Measurements from ENCODE around the gene RPS6KC1. TPM values are rescaled to one million over a fixed set of nuclear protein-coding genes. Genes with fewer than 3 reads are reported as not detected.
"Not testable (repeated sequence)": the region's sequence is repeated elsewhere in the genome, so short reads cannot be mapped to it uniquely, and the experiment has no call there.

Gene RPS6KC1
- total RNA-seq, 2 experiments from 2014 or later, result 5.4 to 6.1 TPM

- Mint-ChIP-seq H3K27me3 (ENCODE audit: low read depth) (no peaks in the 10 kb centered on the region), H3K36me3 (ENCODE audit: low read depth) (peaks cover 17% of the 10 kb centered on the region), H3K27ac (no peak overlapping the region), H3K4me3 (no peak overlapping the region), H3K9me3 (no peaks in the 10 kb centered on the region), H3K4me1 (ENCODE audit: low read depth) (no peaks in the 10 kb centered on the region)
- intact Hi-C loops (cut with micrococcal nuclease), result no loop called here
- CTCF ChIA-PET, result no interaction called here
- no peak for DNase-seq
Measured at GRCh38 chr1:213171711-213172110, 120.7 kb downstream of the RPS6KC1 start.

GRCh38 chr1:213176341-213176740, 125.3 kb downstream of the RPS6KC1 start:
- CTCF ChIA-PET, result no interaction called here
- H3K36me3 Mint-ChIP-seq (ENCODE audit: low read depth), result peaks cover 33% of the 10 kb centered on the region

GRCh38 chr1:213179784-213180183, 128.7 kb downstream of the RPS6KC1 start:
- peaks cover 5% of the 10 kb centered on the region for H3K9me3 Mint-ChIP-seq

More at GRCh38 chr1:213176341-213176740, 125.3 kb downstream of the RPS6KC1 start:
- H3K27me3 Mint-ChIP-seq (ENCODE audit: low read depth), result no peaks in the 10 kb centered on the region
- no peaks in the 10 kb centered on the region for H3K4me1 Mint-ChIP-seq (ENCODE audit: low read depth)
- no peak overlapping the region for H3K4me3 Mint-ChIP-seq
- intact Hi-C loops (cut with micrococcal nuclease), result no loop called here
- no peaks in the 10 kb centered on the region for H3K9me3 Mint-ChIP-seq
- H3K27ac Mint-ChIP-seq, result no peak overlapping the region
- no peak for DNase-seq

GRCh38 chr1:213180833-213181232, 129.8 kb downstream of the RPS6KC1 start:
- CTCF ChIA-PET, result no interaction called here
- DNase-seq, result no peak
- Mint-ChIP-seq H3K36me3 (ENCODE audit: low read depth) (peaks cover 38% of the 10 kb centered on the region), H3K27ac (no peak overlapping the region), H3K4me1 (ENCODE audit: low read depth) (no peaks in the 10 kb centered on the region), H3K27me3 (ENCODE audit: low read depth) (no peaks in the 10 kb centered on the region), H3K9me3 (peaks cover 11% of the 10 kb centered on the region), H3K4me3 (no peak overlapping the region)
- intact Hi-C loops (cut with micrococcal nuclease), result no loop called here

More at GRCh38 chr1:213179784-213180183, 128.7 kb downstream of the RPS6KC1 start:
- Mint-ChIP-seq H3K4me3 (no peak overlapping the region), H3K27me3 (ENCODE audit: low read depth) (no peaks in the 10 kb centered on the region), H3K36me3 (ENCODE audit: low read depth) (peaks cover 34% of the 10 kb centered on the region), H3K27ac (no peak overlapping the region), H3K4me1 (ENCODE audit: low read depth) (no peaks in the 10 kb centered on the region)
- no peak for DNase-seq
- intact Hi-C loops (cut with micrococcal nuclease), result no loop called here
- CTCF ChIA-PET, result no interaction called here

GRCh38 chr1:213183036-213183672, 132.1 kb downstream of the RPS6KC1 start:
- no peak for DNase-seq
- H3K4me1 Mint-ChIP-seq (ENCODE audit: low read depth), result no peaks in the 10 kb centered on the region
- peaks cover 24% of the 10 kb centered on the region for H3K9me3 Mint-ChIP-seq
- no peak overlapping the region for H3K4me3 Mint-ChIP-seq
- CTCF ChIA-PET, result no interaction called here
- peaks cover 41% of the 10 kb centered on the region for H3K36me3 Mint-ChIP-seq (ENCODE audit: low read depth)
- no peak overlapping the region for H3K27ac Mint-ChIP-seq
- intact Hi-C loops (cut with micrococcal nuclease), result no loop called here
- H3K27me3 Mint-ChIP-seq (ENCODE audit: low read depth), result no peaks in the 10 kb centered on the region

- no peak overlapping the region for H3K27ac Mint-ChIP-seq
- peaks cover 34% of the 10 kb centered on the region for H3K9me3 Mint-ChIP-seq
- DNase-seq, result no peak
- no peaks in the 10 kb centered on the region for H3K27me3 Mint-ChIP-seq (ENCODE audit: low read depth)
- intact Hi-C loops (cut with micrococcal nuclease), result no loop called here
- no peaks in the 10 kb centered on the region for H3K4me1 Mint-ChIP-seq (ENCODE audit: low read depth)
- no peak overlapping the region for H3K4me3 Mint-ChIP-seq
- H3K36me3 Mint-ChIP-seq (ENCODE audit: low read depth), result peaks cover 41% of the 10 kb centered on the region
- CTCF ChIA-PET, result no interaction called here
Measured at GRCh38 chr1:213186168-213186567, 135.1 kb downstream of the RPS6KC1 start.

GRCh38 chr1:213192026-213192425, 141.0 kb downstream of the RPS6KC1 start:
- intact Hi-C loops (cut with micrococcal nuclease), result no loop called here
- Mint-ChIP-seq H3K27me3 (ENCODE audit: low read depth) (no peaks in the 10 kb centered on the region), H3K36me3 (ENCODE audit: low read depth) (peaks cover 50% of the 10 kb centered on the region), H3K4me1 (ENCODE audit: low read depth) (no peaks in the 10 kb centered on the region), H3K9me3 (peaks cover 19% of the 10 kb centered on the region), H3K27ac (no peak overlapping the region), H3K4me3 (no peak overlapping the region)
- CTCF ChIA-PET, result no interaction called here
- no peak for DNase-seq

- CTCF ChIA-PET, result no interaction called here
- Mint-ChIP-seq H3K4me3 (no peak overlapping the region), H3K9me3 (peaks cover 31% of the 10 kb centered on the region), H3K36me3 (ENCODE audit: low read depth) (peaks cover 65% of the 10 kb centered on the region), H3K27me3 (ENCODE audit: low read depth) (no peaks in the 10 kb centered on the region), H3K4me1 (ENCODE audit: low read depth) (no peaks in the 10 kb centered on the region), H3K27ac (no peak overlapping the region)
- DNase-seq, result no peak
- intact Hi-C loops (cut with micrococcal nuclease), result no loop called here
Measured at GRCh38 chr1:213194383-213194782, 143.3 kb downstream of the RPS6KC1 start.

- Mint-ChIP-seq H3K9me3 (peaks cover 28% of the 10 kb centered on the region), H3K27me3 (ENCODE audit: low read depth) (no peaks in the 10 kb centered on the region), H3K36me3 (ENCODE audit: low read depth) (peaks cover 66% of the 10 kb centered on the region), H3K4me1 (ENCODE audit: low read depth) (no peaks in the 10 kb centered on the region), H3K27ac (no peak overlapping the region), H3K4me3 (no peak overlapping the region)
- DNase-seq, result no peak
- intact Hi-C loops (cut with micrococcal nuclease), result no loop called here
- CTCF ChIA-PET, result no interaction called here
Measured at GRCh38 chr1:213194855-213195254, 143.8 kb downstream of the RPS6KC1 start.

GRCh38 chr1:213196328-213197054, 145.4 kb downstream of the RPS6KC1 start:
- H3K27me3 Mint-ChIP-seq (ENCODE audit: low read depth); DNase-seq; CTCF ChIA-PET; intact Hi-C loops (cut with micrococcal nuclease); H3K27ac Mint-ChIP-seq; H3K4me3 Mint-ChIP-seq; H3K4me1 Mint-ChIP-seq (ENCODE audit: low read depth): not testable (repeated sequence)
- peaks cover 62% of the 10 kb centered on the region for H3K36me3 Mint-ChIP-seq (ENCODE audit: low read depth)
- H3K9me3 Mint-ChIP-seq, result peaks cover 26% of the 10 kb centered on the region

GRCh38 chr1:213200630-213201029, 149.6 kb downstream of the RPS6KC1 start:
- intact Hi-C loops (cut with micrococcal nuclease), result no loop called here
- H3K27me3 Mint-ChIP-seq (ENCODE audit: low read depth), result no peaks in the 10 kb centered on the region
- no peaks in the 10 kb centered on the region for H3K4me1 Mint-ChIP-seq (ENCODE audit: low read depth)
- H3K27ac Mint-ChIP-seq, result no peak overlapping the region
- peaks cover 44% of the 10 kb centered on the region for H3K36me3 Mint-ChIP-seq (ENCODE audit: low read depth)
- H3K9me3 Mint-ChIP-seq, result peaks cover 24% of the 10 kb centered on the region
- H3K4me3 Mint-ChIP-seq, result no peak overlapping the region
- CTCF ChIA-PET, result no interaction called here
- DNase-seq, result no peak

- no peak overlapping the region for H3K27ac Mint-ChIP-seq
- H3K27me3 Mint-ChIP-seq (ENCODE audit: low read depth), result no peaks in the 10 kb centered on the region
- H3K9me3 Mint-ChIP-seq, result peaks cover 20% of the 10 kb centered on the region
- CTCF ChIA-PET, result no interaction called here
- H3K4me1 Mint-ChIP-seq (ENCODE audit: low read depth), result no peaks in the 10 kb centered on the region
- intact Hi-C loops (cut with micrococcal nuclease), result no loop called here
- no peak overlapping the region for H3K4me3 Mint-ChIP-seq
- H3K36me3 Mint-ChIP-seq (ENCODE audit: low read depth), result peaks cover 40% of the 10 kb centered on the region
- no peak for DNase-seq
Measured at GRCh38 chr1:213201380-213202155, 150.5 kb downstream of the RPS6KC1 start.
